Activated naive CD4-positive, alpha-beta T cell treated with anti-CD3 and anti-CD28 coated beads for 36 hours (primary cell): ENCODE measurements around the gene FOXL2NB. TPM values are rescaled to one million over a fixed set of nuclear protein-coding genes. Genes with fewer than 3 reads are reported as not detected.

Experiments used
- CTCF ChIA-PET: fragments of 350-600 bp; sonication (Branson Sonifier 250); formaldehyde crosslinking; loops from one replicate; lab custom pipeline; 2021; ENCODE audit warnings: antibody characterized with exemption; lab: Charles Lee
- DNase-seq: peaks from one replicate; pipeline ENCODE4 v3.0.0-alpha.2; 2020
- H3K27ac Mint-ChIP-seq: one replicate; pipeline ENCODE4 v1.8.0; 2021; ENCODE audit warnings: mild to moderate bottlenecking, mixed read lengths
- H3K27me3 Mint-ChIP-seq: one replicate; pipeline ENCODE4 v1.8.0; 2021; ENCODE audit warnings: low read depth, mixed read lengths
- H3K36me3 Mint-ChIP-seq: one replicate; pipeline ENCODE4 v1.8.0; 2021; ENCODE audit warnings: low read depth, mixed read lengths
- H3K4me1 Mint-ChIP-seq: one replicate; pipeline ENCODE4 v1.8.0; 2021; ENCODE audit warnings: low read depth, mixed read lengths
- H3K4me3 Mint-ChIP-seq: one replicate; pipeline ENCODE4 v1.8.0; 2021; ENCODE audit warnings: mild to moderate bottlenecking, moderate library complexity, mixed read lengths
- H3K9me3 Mint-ChIP-seq: one replicate; pipeline ENCODE4 v1.8.0; 2021; ENCODE audit warnings: mixed read lengths
- intact Hi-C: fragments of 100-400 bp; cut with micrococcal nuclease; formaldehyde crosslinking; loops from one replicate; pipeline ENCODE4 v1.15.1; 2023
- total RNA-seq, 2 experiments: library from RNA; stranded (reverse); gene quantifications; one replicate each; pipeline ENCODE4 v1.2.3, GENCODE V29; 2021

Gene FOXL2NB
- total RNA-seq, 2 experiments from 2014 or later, result not detected

- CTCF ChIA-PET, result interaction anchor here (0.7 kb wide), 1 partner anchor 39 kb away, joined by 3 read pairs; no protein-coding TSS in a partner anchor
- H3K4me3 Mint-ChIP-seq, result no peak overlapping the region
- H3K27me3 Mint-ChIP-seq, result peaks cover 13% of the 10 kb centered on the region
- H3K9me3 Mint-ChIP-seq, result no peaks in the 10 kb centered on the region
- intact Hi-C loops, result no loop called here
- DNase-seq, result no peak
- H3K27ac Mint-ChIP-seq, result no peak overlapping the region
- no peaks in the 10 kb centered on the region for H3K36me3 Mint-ChIP-seq
- no peaks in the 10 kb centered on the region for H3K4me1 Mint-ChIP-seq
Observed at GRCh38 chr3:138975351-138975750, 28.3 kb downstream of the FOXL2NB start.

GRCh38 chr3:138976047-138976446 is 29.0 kb downstream of the FOXL2NB start:
- no peaks in the 10 kb centered on the region for H3K4me1 Mint-ChIP-seq
- CTCF ChIA-PET, result interaction anchor here (0.7 kb wide), 1 partner anchor 324 kb away, joined by 3 read pairs; no protein-coding TSS in a partner anchor
- no peak for DNase-seq
- H3K27ac Mint-ChIP-seq, result no peak overlapping the region
- no peak overlapping the region for H3K4me3 Mint-ChIP-seq
- intact Hi-C loops, result no loop called here
- peaks cover 8% of the 10 kb centered on the region for H3K27me3 Mint-ChIP-seq
- H3K36me3 Mint-ChIP-seq, result no peaks in the 10 kb centered on the region
- H3K9me3 Mint-ChIP-seq, result no peaks in the 10 kb centered on the region

GRCh38 chr3:138984816-138985215 is 37.8 kb downstream of the FOXL2NB start:
- CTCF ChIA-PET, result interaction anchor here (0.8 kb wide), 1 partner anchor 49 kb away, joined by 3 read pairs; no protein-coding TSS in a partner anchor
- intact Hi-C loops, result no loop called here
- no peak overlapping the region for H3K27ac Mint-ChIP-seq

GRCh38 chr3:138985932-138986331 is 38.9 kb downstream of the FOXL2NB start:
- H3K4me1 Mint-ChIP-seq, result no peaks in the 10 kb centered on the region
- no peak for DNase-seq
- intact Hi-C loops, result no loop called here
- no peak overlapping the region for H3K4me3 Mint-ChIP-seq
- H3K9me3 Mint-ChIP-seq, result no peaks in the 10 kb centered on the region
- CTCF ChIA-PET, result no interaction called here
- H3K27me3 Mint-ChIP-seq, result peaks cover 5% of the 10 kb centered on the region
- no peak overlapping the region for H3K27ac Mint-ChIP-seq
- H3K36me3 Mint-ChIP-seq, result no peaks in the 10 kb centered on the region

More at GRCh38 chr3:138984816-138985215, 37.8 kb downstream of the FOXL2NB start:
- H3K9me3 Mint-ChIP-seq, result no peaks in the 10 kb centered on the region
- no peak for DNase-seq
- H3K4me3 Mint-ChIP-seq, result no peak overlapping the region
- H3K27me3 Mint-ChIP-seq, result peaks cover 5% of the 10 kb centered on the region
- H3K4me1 Mint-ChIP-seq, result no peaks in the 10 kb centered on the region
- no peaks in the 10 kb centered on the region for H3K36me3 Mint-ChIP-seq

- intact Hi-C loops, result no loop called here
- CTCF ChIA-PET, result interaction anchor here (0.8 kb wide), 1 partner anchor 8 kb away, joined by 5 read pairs; no protein-coding TSS in a partner anchor
- no peak for DNase-seq
- no peaks in the 10 kb centered on the region for H3K4me1 Mint-ChIP-seq
- peaks cover 5% of the 10 kb centered on the region for H3K27me3 Mint-ChIP-seq
- no peak overlapping the region for H3K4me3 Mint-ChIP-seq
- no peak overlapping the region for H3K27ac Mint-ChIP-seq
- H3K36me3 Mint-ChIP-seq, result no peaks in the 10 kb centered on the region
- H3K9me3 Mint-ChIP-seq, result no peaks in the 10 kb centered on the region
Observed at GRCh38 chr3:138987181-138987580, 40.2 kb downstream of the FOXL2NB start.

- Mint-ChIP-seq H3K4me1 (no peaks in the 10 kb centered on the region), H3K9me3 (no peaks in the 10 kb centered on the region), H3K27ac (no peak overlapping the region), H3K4me3 (no peak overlapping the region), H3K27me3 (peaks cover 17% of the 10 kb centered on the region), H3K36me3 (no peaks in the 10 kb centered on the region)
- CTCF ChIA-PET, result no interaction called here
- intact Hi-C loops, result no loop called here
- no peak for DNase-seq
Observed at GRCh38 chr3:138995706-138996105, 48.7 kb downstream of the FOXL2NB start.

Other genes starting within 250 kb of the FOXL2NB start
- gene PIK3CB, start 112.3 kb upstream of the FOXL2NB start, total RNA-seq, result 10 to 100 TPM; 19.2 to 20.6 TPM
- gene FOXL2, start 80 bp upstream of the FOXL2NB start, total RNA-seq, result not detected
- gene PRR23A, start 59.1 kb downstream of the FOXL2NB start, total RNA-seq, result not detected
- not detected for gene PRR23B, start 73.7 kb downstream of the FOXL2NB start, total RNA-seq
- gene PRR23C, start 97.7 kb downstream of the FOXL2NB start, total RNA-seq, result not detected